NCI-H510A treated with DMSO at 0.1 percent for 48 hours (cell line): ENCODE results near the gene KITLG.
"Not testable (repeated sequence)": the region's sequence is repeated elsewhere in the genome, so short reads cannot be mapped to it uniquely, and the experiment has no call there.

Source experiments
- DNase-seq: peaks from one replicate; lab custom pipeline; 2025; lab: John Stamatoyannopoulos, UW

KITLG gene

GRCh38 chr12:88490425-88490824 is 89.8 kb downstream of the KITLG start:
- no peak for DNase-seq

GRCh38 chr12:88472775-88473174 is 107.5 kb downstream of the KITLG start:
- DNase-seq, result no peak

- DNase-seq, result no peak
These were observed 108.0 kb downstream of the KITLG start for GRCh38 chr12:88472248-88472647.

- no peak for DNase-seq
These were observed 108.8 kb downstream of the KITLG start for GRCh38 chr12:88471331-88472045.

- no peak for DNase-seq
These were observed 111.1 kb downstream of the KITLG start for GRCh38 chr12:88469154-88469553.

GRCh38 chr12:88468581-88468980 is 111.7 kb downstream of the KITLG start:
- DNase-seq, result no peak

GRCh38 chr12:88466708-88467107 is 113.6 kb downstream of the KITLG start:
- DNase-seq, result not testable (repeated sequence)

GRCh38 chr12:88458327-88458726 is 121.9 kb downstream of the KITLG start:
- DNase-seq, result no peak

GRCh38 chr12:88453323-88453722 is 126.9 kb downstream of the KITLG start:
- DNase-seq, result no peak

- no peak for DNase-seq
These were observed 129.1 kb downstream of the KITLG start for GRCh38 chr12:88451205-88451604.

GRCh38 chr12:88450136-88450535 is 130.1 kb downstream of the KITLG start:
- no peak for DNase-seq

- DNase-seq, result peak; percentile 95
These were observed 131.8 kb downstream of the KITLG start for GRCh38 chr12:88448337-88448915.

- DNase-seq, result no peak
These were observed 134.4 kb downstream of the KITLG start for GRCh38 chr12:88445705-88446394.

GRCh38 chr12:88444481-88444880 is 135.8 kb downstream of the KITLG start:
- DNase-seq, result no peak
